Adrenal gland (tissue), 5 donors: ENCODE data around the gene RYR3.

Experiments
- POLR2A ChIP-seq, 2 donors: fragments of 450-650 bp; IDR thresholded peaks; one replicate each; pipeline ENCODE4 v1.6.1; 2017; ENCODE audit warnings: antibody characterized with exemption in 2 of 2, mild to moderate bottlenecking in 2 of 2, moderate library complexity in 1 of 2
- TF ChIP-seq, protein P1 (sequence below), 6 experiments: fragments of 450-650 bp in 4 of 6; fragments of 200-600 bp in 2 of 6; sonication (generic) in 1 of 6; IDR thresholded peaks; 1 replicate in 5 of 6; 2 replicates in 1 of 6; pipeline versions ENCODE4 v1.5.1 to v1.8.0; 2016 to 2021; ENCODE audit warnings: antibody characterized with exemption in 6 of 6, mild to moderate bottlenecking in 2 of 6, moderate library complexity in 1 of 6
- donor health status: DM: no; HTN: no; CAD: no.

DNA sequence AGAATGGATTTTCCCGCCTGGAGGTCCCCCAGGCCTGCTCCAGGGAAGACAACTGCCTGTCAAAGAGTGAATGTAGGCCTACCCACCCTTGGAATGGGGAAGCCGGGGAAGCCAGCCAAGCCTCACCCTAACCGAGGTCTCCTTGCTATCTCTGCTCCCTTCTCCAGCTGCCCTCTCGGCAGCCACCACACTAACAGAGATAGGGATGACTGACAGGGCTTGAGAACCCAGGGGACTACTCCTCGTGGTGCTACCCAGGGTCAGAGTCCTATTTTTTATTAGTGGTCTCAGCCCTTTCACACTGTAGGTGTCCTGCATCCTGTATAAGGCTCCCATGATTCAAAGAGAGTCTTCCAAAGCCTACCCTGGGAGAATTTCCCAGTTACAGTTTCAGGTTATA lies 496.9 kb downstream of the RYR3 start:
- TF ChIP-seq, protein P1, sequence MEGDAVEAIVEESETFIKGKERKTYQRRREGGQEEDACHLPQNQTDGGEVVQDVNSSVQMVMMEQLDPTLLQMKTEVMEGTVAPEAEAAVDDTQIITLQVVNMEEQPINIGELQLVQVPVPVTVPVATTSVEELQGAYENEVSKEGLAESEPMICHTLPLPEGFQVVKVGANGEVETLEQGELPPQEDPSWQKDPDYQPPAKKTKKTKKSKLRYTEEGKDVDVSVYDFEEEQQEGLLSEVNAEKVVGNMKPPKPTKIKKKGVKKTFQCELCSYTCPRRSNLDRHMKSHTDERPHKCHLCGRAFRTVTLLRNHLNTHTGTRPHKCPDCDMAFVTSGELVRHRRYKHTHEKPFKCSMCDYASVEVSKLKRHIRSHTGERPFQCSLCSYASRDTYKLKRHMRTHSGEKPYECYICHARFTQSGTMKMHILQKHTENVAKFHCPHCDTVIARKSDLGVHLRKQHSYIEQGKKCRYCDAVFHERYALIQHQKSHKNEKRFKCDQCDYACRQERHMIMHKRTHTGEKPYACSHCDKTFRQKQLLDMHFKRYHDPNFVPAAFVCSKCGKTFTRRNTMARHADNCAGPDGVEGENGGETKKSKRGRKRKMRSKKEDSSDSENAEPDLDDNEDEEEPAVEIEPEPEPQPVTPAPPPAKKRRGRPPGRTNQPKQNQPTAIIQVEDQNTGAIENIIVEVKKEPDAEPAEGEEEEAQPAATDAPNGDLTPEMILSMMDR (IDR thresholded peaks at IDR 0.05), result no peak
- TF ChIP-seq POLR2A (IDR thresholded peaks at IDR 0.05), result no peak
